ENCODE data around the gene TOM1L2. TPM values are rescaled to one million over a fixed set of nuclear protein-coding genes. Genes with fewer than 3 reads are reported as not detected.

The TOM1L2 gene
- total and polyA plus RNA-seq, 8 donors, result 51.2 to 71.2 (median 57.4) TPM

DNA sequence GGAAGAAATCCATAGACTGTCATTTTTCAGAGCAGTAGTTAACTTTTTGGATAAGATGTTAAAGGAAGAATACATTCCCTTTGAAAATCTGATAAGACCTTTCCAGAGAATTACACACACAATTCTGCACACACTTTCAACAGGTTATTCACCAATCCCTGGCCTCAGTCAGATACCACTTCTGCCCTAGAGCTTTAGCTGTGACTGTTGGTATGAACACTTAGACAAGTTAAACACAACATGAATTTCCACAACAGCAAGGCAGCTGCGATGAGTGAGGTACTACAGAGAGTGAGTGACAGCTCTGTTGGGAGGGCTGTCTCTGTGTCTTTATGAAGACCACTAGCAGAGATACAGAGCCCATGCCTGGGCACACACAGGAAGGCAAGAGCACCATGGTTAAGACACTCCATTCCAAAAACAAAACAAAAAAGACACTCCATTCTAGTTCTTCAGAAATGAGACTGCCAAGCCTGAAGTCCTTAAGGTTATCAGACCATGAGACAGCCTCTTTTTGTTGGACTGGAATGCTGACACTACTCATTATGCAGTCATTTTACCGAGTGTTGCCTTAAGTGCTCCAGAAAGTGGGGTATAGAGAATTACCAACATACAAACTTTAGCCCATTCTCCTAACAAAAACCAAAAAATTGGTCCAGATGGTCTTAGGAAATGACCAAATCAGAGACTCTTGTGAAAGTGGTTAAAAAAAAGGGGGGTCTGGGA lies 42.4 kb downstream of the TOM1L2 start:
- Histone ChIP-seq H3K27me3 (no peaks in the 10 kb centered on the region), H3K9me3 (no peaks in the 10 kb centered on the region), H3K4me1 (peaks cover 7 to 13% of the 10 kb centered on the region in 2 donors), H3K36me3 (no peaks in the 10 kb centered on the region), H3K27ac (peak overlapping the region; percentile 35 to 63), H3K4me3 (no peak overlapping the region)
- intact Hi-C loops (cut with DNase I), result no loop called here
- DNase-seq (no peak), ATAC-seq (peak; percentile 83)
- TF ChIP-seq, protein P1, sequence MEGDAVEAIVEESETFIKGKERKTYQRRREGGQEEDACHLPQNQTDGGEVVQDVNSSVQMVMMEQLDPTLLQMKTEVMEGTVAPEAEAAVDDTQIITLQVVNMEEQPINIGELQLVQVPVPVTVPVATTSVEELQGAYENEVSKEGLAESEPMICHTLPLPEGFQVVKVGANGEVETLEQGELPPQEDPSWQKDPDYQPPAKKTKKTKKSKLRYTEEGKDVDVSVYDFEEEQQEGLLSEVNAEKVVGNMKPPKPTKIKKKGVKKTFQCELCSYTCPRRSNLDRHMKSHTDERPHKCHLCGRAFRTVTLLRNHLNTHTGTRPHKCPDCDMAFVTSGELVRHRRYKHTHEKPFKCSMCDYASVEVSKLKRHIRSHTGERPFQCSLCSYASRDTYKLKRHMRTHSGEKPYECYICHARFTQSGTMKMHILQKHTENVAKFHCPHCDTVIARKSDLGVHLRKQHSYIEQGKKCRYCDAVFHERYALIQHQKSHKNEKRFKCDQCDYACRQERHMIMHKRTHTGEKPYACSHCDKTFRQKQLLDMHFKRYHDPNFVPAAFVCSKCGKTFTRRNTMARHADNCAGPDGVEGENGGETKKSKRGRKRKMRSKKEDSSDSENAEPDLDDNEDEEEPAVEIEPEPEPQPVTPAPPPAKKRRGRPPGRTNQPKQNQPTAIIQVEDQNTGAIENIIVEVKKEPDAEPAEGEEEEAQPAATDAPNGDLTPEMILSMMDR (IDR thresholded peaks at IDR 0.05), result no peak

DNA sequence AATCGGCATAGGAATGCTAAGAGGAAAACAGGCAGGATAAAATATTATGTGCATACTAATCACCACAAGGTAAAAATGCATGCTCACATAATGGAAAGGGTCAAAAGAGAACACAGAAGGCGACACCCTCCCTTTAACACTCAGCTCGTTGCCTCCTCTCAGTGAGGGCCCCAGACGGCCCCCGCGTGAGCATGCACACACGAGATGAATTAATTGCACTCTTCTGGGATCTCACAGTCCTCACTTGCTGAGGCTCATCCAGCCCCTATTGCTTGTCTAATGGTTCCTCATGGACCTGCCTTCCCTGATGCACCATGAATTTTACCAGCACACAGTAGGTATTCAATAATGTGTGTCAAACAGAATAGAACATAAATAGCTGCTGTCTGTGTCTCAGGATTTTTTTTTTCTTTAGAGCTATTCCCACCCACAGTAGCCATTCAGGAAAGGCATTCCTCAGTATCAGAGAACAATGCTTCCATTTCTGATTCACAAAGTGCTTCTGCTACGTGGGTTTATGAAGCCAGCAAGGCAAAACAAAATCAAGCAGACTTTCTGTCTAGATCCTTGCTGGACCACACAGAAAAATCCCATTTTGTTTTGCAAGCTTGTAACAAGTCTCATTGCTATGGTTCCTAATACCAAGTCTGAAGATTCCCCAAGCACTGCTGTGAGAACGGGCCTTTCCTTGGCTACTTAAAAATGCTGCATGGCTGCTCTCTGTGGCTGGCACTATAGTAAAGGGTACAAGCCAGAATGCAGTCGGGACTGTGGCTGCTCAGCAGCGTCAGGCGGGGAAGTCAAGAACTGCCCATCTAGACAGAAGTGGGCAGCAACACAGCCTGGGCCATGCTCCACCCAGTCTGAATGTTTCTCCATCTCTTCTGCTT lies 43.6 kb downstream of the TOM1L2 start:
- H3K4me3 ChIP-seq, result no peak overlapping the region
- peak overlapping the region; percentile 35 to 63 for H3K27ac ChIP-seq
- no peaks in the 10 kb centered on the region for H3K27me3 ChIP-seq
- peak; percentile 76 for ATAC-seq
- H3K9me3 ChIP-seq, result no peaks in the 10 kb centered on the region
- DNase-seq, result no peak
- intact Hi-C loops (cut with DNase I), result no loop called here
- H3K36me3 ChIP-seq, result no peaks in the 10 kb centered on the region
- H3K4me1 ChIP-seq, result peaks cover 7 to 8% of the 10 kb centered on the region in 2 donors
- TF ChIP-seq, protein P1 (IDR thresholded peaks at IDR 0.05), result no peak

DNA sequence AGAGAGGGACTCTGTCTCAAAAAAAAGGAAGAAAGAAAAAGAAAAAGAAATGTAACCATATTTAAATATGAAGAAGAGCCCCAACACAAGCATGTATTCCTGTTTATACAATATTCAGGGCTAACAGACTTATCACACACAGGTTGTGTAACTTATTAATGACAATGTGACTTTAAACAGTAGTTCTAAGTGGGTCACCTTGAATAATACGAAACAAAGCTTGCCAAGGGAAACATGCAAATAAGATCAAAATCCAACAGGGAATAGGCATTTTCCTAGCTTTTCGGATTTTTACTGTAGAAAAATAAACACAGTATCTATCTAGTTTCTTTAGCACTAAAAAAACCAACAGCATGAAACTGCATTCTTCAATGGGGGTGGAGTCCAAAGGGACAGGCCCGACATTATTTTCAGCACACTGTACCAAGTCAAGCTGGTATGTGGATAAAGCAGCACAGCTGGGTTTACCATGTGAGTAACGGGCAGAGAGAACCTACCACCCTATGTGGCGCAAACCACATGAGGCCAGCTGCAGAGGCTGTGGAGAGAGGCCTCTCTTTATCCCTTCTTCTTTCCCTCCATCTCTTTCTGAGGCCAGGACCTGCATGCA lies 45.3 kb downstream of the TOM1L2 start:
- H3K4me3 ChIP-seq, result no peak overlapping the region
- H3K27me3 ChIP-seq, result no peaks in the 10 kb centered on the region
- no peak overlapping the region for H3K27ac ChIP-seq
- no peaks in the 10 kb centered on the region for H3K9me3 ChIP-seq
- intact Hi-C loops (cut with DNase I), result no loop called here
- TF ChIP-seq, protein P1 (IDR thresholded peaks at IDR 0.05), result no peak
- no peaks in the 10 kb centered on the region for H3K36me3 ChIP-seq
- no peak for DNase-seq
- ATAC-seq, result no peak
- H3K4me1 ChIP-seq, result peaks cover 12 to 20% of the 10 kb centered on the region in 2 donors

DNA sequence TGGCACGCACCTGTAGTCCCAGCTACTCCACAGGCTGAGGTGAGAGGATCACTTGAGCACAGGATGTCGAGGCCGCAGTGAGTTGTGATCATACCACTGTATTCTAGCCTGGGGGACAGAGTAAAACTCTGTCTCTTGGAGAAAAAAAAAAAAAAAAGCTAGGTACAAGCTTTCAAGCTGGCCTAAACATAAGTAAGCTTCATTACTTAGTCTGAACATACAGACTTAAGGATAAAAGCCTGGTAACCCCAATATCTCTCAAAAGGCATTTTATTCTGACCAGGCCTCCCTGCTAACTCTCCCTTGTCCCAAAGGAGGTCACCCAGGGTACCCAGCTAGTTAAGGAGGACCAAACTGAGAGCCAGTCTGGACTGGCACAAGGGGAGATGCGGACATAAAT lies 46.2 kb downstream of the TOM1L2 start:
- DNase-seq (no peak), ATAC-seq (no peak)
- Histone ChIP-seq H3K4me3 (no peak overlapping the region), H3K27me3 (no peaks in the 10 kb centered on the region), H3K36me3 (no peaks in the 10 kb centered on the region), H3K27ac (no peak overlapping the region), H3K4me1 (peaks cover 20 to 29% of the 10 kb centered on the region in 2 donors), H3K9me3 (no peaks in the 10 kb centered on the region)
- intact Hi-C loops (cut with DNase I), result no loop called here
- TF ChIP-seq, protein P1 (IDR thresholded peaks at IDR 0.05), result no peak

DNA sequence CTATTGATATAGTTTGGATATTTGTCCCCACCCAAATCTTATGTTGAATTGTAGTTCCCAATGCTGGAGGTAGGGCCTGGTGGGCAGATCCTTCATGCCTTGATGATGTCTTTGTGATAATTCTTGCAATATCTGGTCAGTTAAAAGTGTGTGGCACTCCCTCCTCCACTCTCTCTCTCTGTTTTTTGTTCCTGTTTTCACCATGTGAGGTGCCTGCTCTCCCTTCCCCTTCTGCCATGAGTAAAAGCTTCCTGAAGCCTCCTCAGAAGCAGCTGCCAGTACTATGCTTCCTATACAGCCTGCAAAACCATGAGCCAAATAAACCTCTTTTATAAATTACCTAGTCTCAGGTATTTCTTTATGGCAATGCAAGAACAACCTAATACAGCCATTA lies 47.3 kb downstream of the TOM1L2 start:
- H3K27ac ChIP-seq, result no peak overlapping the region
- H3K27me3 ChIP-seq, result no peaks in the 10 kb centered on the region
- ATAC-seq, result no peak
- intact Hi-C loops (cut with DNase I), result no loop called here
- H3K4me1 ChIP-seq, result peaks cover 27 to 34% of the 10 kb centered on the region in 2 donors
- no peaks in the 10 kb centered on the region for H3K9me3 ChIP-seq
- no peaks in the 10 kb centered on the region for H3K36me3 ChIP-seq
- no peak overlapping the region for H3K4me3 ChIP-seq
- no peak for DNase-seq
- TF ChIP-seq, protein P1 (IDR thresholded peaks at IDR 0.05), result no peak
